DND-41 (cell line): ENCODE data around the gene SYS1.
"Not testable (repeated sequence)": the region's sequence is repeated elsewhere in the genome, so short reads cannot be mapped to it uniquely, and the experiment has no call there.

Experiments
- ATAC-seq: fragments of 200-7000 bp; cut with Tn5 transposase; 3 replicates; pipeline ENCODE4 v1.9.1; 2021; ENCODE audit warnings: low read depth; ENCODE audit not compliant: insufficient read depth
- DNase-seq: peaks from one replicate; pipeline ENCODE4 v3.0.0-alpha.2; 2020
- H2AFZ ChIP-seq: 2 replicates; pipeline ENCODE4 v1.6.0; 2012; ENCODE audit warnings: low read depth, low read length
- H3K27ac ChIP-seq: 2 replicates; pipeline ENCODE4 v1.5.1; 2012; ENCODE audit warnings: low read length, inconsistent platforms
- H3K27me3 ChIP-seq: fragments of 200-600 bp; sonication (generic); 2 replicates; pipeline ENCODE4 v1.6.0; 2012; ENCODE audit warnings: low read length, mild to moderate bottlenecking, inconsistent platforms; ENCODE audit not compliant: insufficient read depth, poor library complexity
- H3K36me3 ChIP-seq: 2 replicates; pipeline ENCODE4 v1.5.1; 2012; ENCODE audit warnings: low read length, inconsistent platforms; ENCODE audit not compliant: insufficient read depth
- H3K4me1 ChIP-seq: 2 replicates; pipeline ENCODE4 v1.5.1; 2012; ENCODE audit warnings: mild to moderate bottlenecking, low read length; ENCODE audit not compliant: insufficient read depth
- H3K4me2 ChIP-seq: 2 replicates; pipeline ENCODE4 v1.6.0; 2012; ENCODE audit warnings: mild to moderate bottlenecking, moderate library complexity, low read length, inconsistent platforms; ENCODE audit not compliant: insufficient read depth
- H3K4me3 ChIP-seq, 2 experiments: fragments of 200-600 bp in 1 of 2; shearing (Covaris generic) in 1 of 2; 2 replicates each; pipeline ENCODE4 v1.5.1; 2012 to 2016; ENCODE audit warnings: inconsistent platforms in 2 of 2, low read length in 2 of 2, mild to moderate bottlenecking in 2 of 2, low read depth in 1 of 2, moderate library complexity in 1 of 2
- H3K79me2 ChIP-seq: 2 replicates; pipeline ENCODE4 v1.6.0; 2012; ENCODE audit warnings: low read length, inconsistent platforms; ENCODE audit not compliant: insufficient read depth
- H3K9ac ChIP-seq: 2 replicates; pipeline ENCODE4 v1.6.0; 2012; ENCODE audit warnings: low read depth, mild to moderate bottlenecking, inconsistent platforms, low read length, moderate library complexity
- H3K9me3 ChIP-seq: 2 replicates; pipeline ENCODE4 v1.5.1; 2012; ENCODE audit warnings: low read length, moderate library complexity, mild to moderate bottlenecking, inconsistent platforms; ENCODE audit not compliant: insufficient read depth, severe bottlenecking
- H4K20me1 ChIP-seq: 2 replicates; pipeline ENCODE4 v1.6.0; 2012; ENCODE audit warnings: low read length; ENCODE audit not compliant: insufficient read depth
- EZH2 ChIP-seq: IDR thresholded peaks from 3 replicates; pipeline ENCODE4 v1.6.1; 2012; ENCODE audit warnings: borderline replicate concordance, low read depth, mild to moderate bottlenecking, moderate library complexity, low read length, inconsistent platforms; ENCODE audit not compliant: severe bottlenecking
- TF ChIP-seq, protein P1 (sequence below): IDR thresholded peaks from 2 replicates; pipeline ENCODE4 v1.5.1; 2012; ENCODE audit warnings: borderline replicate concordance, low read length, moderate library complexity, mild to moderate bottlenecking; ENCODE audit not compliant: poor library complexity, severe bottlenecking; ENCODE audit errors: extremely low read depth

Gene SYS1

GRCh38 chr20:45350217-45350616 is 12.7 kb upstream of the SYS1 start:
- H3K9me3 ChIP-seq: no peaks in the 10 kb centered on the region
- H3K4me2 ChIP-seq: no peak overlapping the region
- ATAC-seq (no peak), DNase-seq (no peak)
- H4K20me1 ChIP-seq: 0 out of 2 replicates have a peak, but pooled peaks cover 2% of the 10 kb centered on the region
- H3K79me2 ChIP-seq: no peaks in the 10 kb centered on the region
- peaks cover 36% of the 10 kb centered on the region for H3K27me3 ChIP-seq
- no peak overlapping the region for H2AFZ ChIP-seq
- H3K36me3 ChIP-seq: no peaks in the 10 kb centered on the region
- no peak overlapping the region for H3K27ac ChIP-seq
- H3K4me3 ChIP-seq: no peak overlapping the region
- no peaks in the 10 kb centered on the region for H3K4me1 ChIP-seq
- no peak overlapping the region for H3K9ac ChIP-seq
- TF ChIP-seq, protein P1, sequence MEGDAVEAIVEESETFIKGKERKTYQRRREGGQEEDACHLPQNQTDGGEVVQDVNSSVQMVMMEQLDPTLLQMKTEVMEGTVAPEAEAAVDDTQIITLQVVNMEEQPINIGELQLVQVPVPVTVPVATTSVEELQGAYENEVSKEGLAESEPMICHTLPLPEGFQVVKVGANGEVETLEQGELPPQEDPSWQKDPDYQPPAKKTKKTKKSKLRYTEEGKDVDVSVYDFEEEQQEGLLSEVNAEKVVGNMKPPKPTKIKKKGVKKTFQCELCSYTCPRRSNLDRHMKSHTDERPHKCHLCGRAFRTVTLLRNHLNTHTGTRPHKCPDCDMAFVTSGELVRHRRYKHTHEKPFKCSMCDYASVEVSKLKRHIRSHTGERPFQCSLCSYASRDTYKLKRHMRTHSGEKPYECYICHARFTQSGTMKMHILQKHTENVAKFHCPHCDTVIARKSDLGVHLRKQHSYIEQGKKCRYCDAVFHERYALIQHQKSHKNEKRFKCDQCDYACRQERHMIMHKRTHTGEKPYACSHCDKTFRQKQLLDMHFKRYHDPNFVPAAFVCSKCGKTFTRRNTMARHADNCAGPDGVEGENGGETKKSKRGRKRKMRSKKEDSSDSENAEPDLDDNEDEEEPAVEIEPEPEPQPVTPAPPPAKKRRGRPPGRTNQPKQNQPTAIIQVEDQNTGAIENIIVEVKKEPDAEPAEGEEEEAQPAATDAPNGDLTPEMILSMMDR: no peak
- no peak for TF ChIP-seq EZH2

DNA sequence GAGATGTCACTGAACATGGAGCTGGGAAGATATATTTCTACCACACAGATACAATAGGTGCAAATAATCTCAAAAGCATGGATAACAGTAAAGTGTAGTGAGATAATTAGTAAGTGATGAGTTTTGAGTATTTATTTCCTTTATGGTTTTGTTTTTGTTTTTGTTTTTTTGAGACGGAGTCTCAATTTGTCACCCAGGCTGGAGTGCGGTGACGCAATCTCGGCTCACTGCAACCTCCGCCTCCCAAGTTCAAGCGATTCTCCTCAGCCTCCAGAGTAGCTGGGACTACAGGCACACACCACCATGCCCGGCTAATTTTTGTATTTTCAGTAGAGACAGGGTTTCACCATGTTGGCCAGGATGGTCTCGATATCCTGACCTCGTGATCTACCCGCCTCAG is 12.2 kb upstream of the SYS1 start:
- H4K20me1 ChIP-seq, H3K79me2 ChIP-seq, ATAC-seq: not testable (repeated sequence)

DNA sequence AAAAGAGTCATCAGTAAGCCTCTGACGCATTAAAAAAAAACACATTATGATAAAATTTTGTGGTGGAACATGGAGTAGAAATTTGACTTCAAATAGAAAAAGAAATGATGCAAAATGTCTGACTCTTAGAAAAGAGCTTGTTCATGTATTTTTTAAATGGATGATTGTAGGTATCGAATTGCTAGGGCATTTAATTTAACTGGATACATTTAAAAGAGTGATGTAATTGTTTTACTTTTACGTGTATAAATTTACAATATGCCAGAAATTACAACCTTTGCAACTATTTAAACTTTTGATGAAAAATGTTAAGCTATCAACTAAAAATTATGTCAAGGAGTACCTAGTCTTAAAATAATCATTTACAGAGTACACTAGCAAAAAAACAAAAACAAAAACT is 10.2 kb upstream of the SYS1 start:
- H3K9ac ChIP-seq: no peak overlapping the region
- no peak for DNase-seq
- H3K4me3 ChIP-seq: no peak overlapping the region
- peaks cover 21% of the 10 kb centered on the region for H3K27me3 ChIP-seq
- H3K4me1 ChIP-seq: no peaks in the 10 kb centered on the region
- TF ChIP-seq EZH2: no peak
- TF ChIP-seq, protein P1: no peak
- H3K4me2 ChIP-seq: no peak overlapping the region
- no peaks in the 10 kb centered on the region for H3K36me3 ChIP-seq
- H2AFZ ChIP-seq: no peak overlapping the region
- no peaks in the 10 kb centered on the region for H3K79me2 ChIP-seq
- ATAC-seq: no peak
- no peaks in the 10 kb centered on the region for H4K20me1 ChIP-seq
- H3K27ac ChIP-seq: no peak overlapping the region
- no peaks in the 10 kb centered on the region for H3K9me3 ChIP-seq

More for the DNA sequence above, 12.2 kb upstream of the SYS1 start:
- H3K9ac ChIP-seq, H3K4me2 ChIP-seq, H3K36me3 ChIP-seq, H3K9me3 ChIP-seq, DNase-seq, H3K27ac ChIP-seq, H3K4me3 ChIP-seq, H3K4me1 ChIP-seq, H2AFZ ChIP-seq: not testable (repeated sequence)
- peaks cover 36% of the 10 kb centered on the region for H3K27me3 ChIP-seq

- H3K79me2 ChIP-seq: no peaks in the 10 kb centered on the region
- no peak overlapping the region for H2AFZ ChIP-seq
- no peak overlapping the region for H3K4me2 ChIP-seq
- no peak overlapping the region for H3K27ac ChIP-seq
- no peaks in the 10 kb centered on the region for H4K20me1 ChIP-seq
- H3K4me3 ChIP-seq: no peak overlapping the region
- H3K9me3 ChIP-seq: no peaks in the 10 kb centered on the region
- H3K36me3 ChIP-seq: no peaks in the 10 kb centered on the region
- H3K4me1 ChIP-seq: no peaks in the 10 kb centered on the region
- H3K27me3 ChIP-seq: peaks cover 21% of the 10 kb centered on the region
- no peak overlapping the region for H3K9ac ChIP-seq
- DNase-seq: no peak
- no peak for ATAC-seq
- no peak for TF ChIP-seq EZH2
- TF ChIP-seq, protein P1: no peak
Measured at GRCh38 chr20:45353746-45354145, 9.2 kb upstream of the SYS1 start.
